HepG2 (cell line): ENCODE data around the gene ACSM5. TPM values are rescaled to one million over a fixed set of nuclear protein-coding genes. Genes with fewer than 3 reads are reported as not detected.

Experiments
- E2F2 ChIP-seq: sonication (generic); formaldehyde crosslinking; IDR thresholded peaks from 2 replicates; pipeline ENCODE4 v1.4.0; 2020; ENCODE audit warnings: missing genetic modification reagents, borderline replicate concordance
- IRX3 ChIP-seq: sonication (generic); formaldehyde crosslinking; IDR thresholded peaks from 2 replicates; pipeline ENCODE4 v1.8.1; 2023; ENCODE audit warnings: mild to moderate bottlenecking, low read depth, missing genetic modification reagents, borderline replicate concordance
- KLF13 ChIP-seq: sonication (generic); formaldehyde crosslinking; IDR thresholded peaks from 2 replicates; pipeline ENCODE4 v1.4.0; 2020; ENCODE audit warnings: mild to moderate bottlenecking, missing genetic modification reagents
- MBD4 ChIP-seq: IDR thresholded peaks from 2 replicates; pipeline ENCODE4 v1.6.1; 2012; ENCODE audit warnings: low read length, inconsistent platforms, borderline replicate concordance
- MTA3 ChIP-seq: sonication (generic); formaldehyde crosslinking; IDR thresholded peaks from 2 replicates; pipeline ENCODE4 v1.4.0; 2020; ENCODE audit warnings: missing genetic modification reagents
- NFYC ChIP-seq: IDR thresholded peaks from 2 replicates; pipeline ENCODE4 v1.6.1; 2016; ENCODE audit warnings: missing genetic modification reagents, missing compliant biosample characterization
- NR2F1 ChIP-seq, 2 experiments: fragments of 450-650 bp in 1 of 2; formaldehyde crosslinking in 1 of 2; IDR thresholded peaks; 2 replicates each; pipeline versions ENCODE4 v1.5.0 to v1.6.1; 2016 to 2020; ENCODE audit warnings: mild to moderate bottlenecking in 1 of 2, missing compliant biosample characterization in 1 of 2, missing genetic modification reagents in 1 of 2, moderate library complexity in 1 of 2
- SMC3 ChIP-seq: IDR thresholded peaks from 2 replicates; pipeline ENCODE4 v1.6.1; 2011; ENCODE audit warnings: low read length, improper control_type of control experiment
- TSC22D2 ChIP-seq: sonication (generic); formaldehyde crosslinking; IDR thresholded peaks from 2 replicates; pipeline ENCODE4 v1.5.1; 2020; ENCODE audit warnings: missing genetic modification reagents, mild to moderate bottlenecking, borderline replicate concordance
- ZFP90 ChIP-seq: sonication (generic); formaldehyde crosslinking; IDR thresholded peaks from 2 replicates; pipeline ENCODE4 v1.8.0; 2022; ENCODE audit warnings: missing genetic modification reagents, mild to moderate bottlenecking, inconsistent platforms, borderline replicate concordance
- ZGPAT ChIP-seq: IDR thresholded peaks from 2 replicates; pipeline ENCODE4 v1.6.1; 2016; ENCODE audit warnings: mild to moderate bottlenecking
- ZNF263 ChIP-seq: sonication (generic); formaldehyde crosslinking; IDR thresholded peaks from 2 replicates; pipeline ENCODE4 v1.4.0; 2020; ENCODE audit warnings: missing genetic modification reagents
- ZNF549 ChIP-seq: sonication (generic); formaldehyde crosslinking; IDR thresholded peaks from 2 replicates; pipeline ENCODE4 v1.5.0; 2020; ENCODE audit warnings: missing genetic modification reagents
- ZNF556 ChIP-seq: sonication (generic); formaldehyde crosslinking; IDR thresholded peaks from 2 replicates; pipeline ENCODE4 v1.4.0; 2020; ENCODE audit warnings: mild to moderate bottlenecking, missing genetic modification reagents, borderline replicate concordance
- ZNF800 ChIP-seq: sonication (generic); formaldehyde crosslinking; IDR thresholded peaks from 2 replicates; pipeline ENCODE4 v1.4.0; 2020; ENCODE audit warnings: missing genetic modification reagents
- ZNF839 ChIP-seq: sonication (generic); formaldehyde crosslinking; IDR thresholded peaks from 2 replicates; pipeline ENCODE4 v1.4.0; 2020; ENCODE audit warnings: missing genetic modification reagents, mild to moderate bottlenecking, borderline replicate concordance
- ZSCAN5A ChIP-seq: sonication (generic); formaldehyde crosslinking; IDR thresholded peaks from 2 replicates; pipeline ENCODE4 v1.8.0; 2022; ENCODE audit warnings: mild to moderate bottlenecking, missing genetic modification reagents, borderline replicate concordance
- polyA plus RNA-seq, 8 experiments: library from polyadenylated mRNA; depleted of rRNA in 3 of 8; stranded (reverse) in 7 of 8; unstranded in 1 of 8; fragments of >200 nt; fragmentation: Illumina TruSeq in 4 of 8; extraction: Trizol in 4 of 8; gene quantifications; 2 replicates each; pipeline versions ENCODE4 v1.2.1 to v1.2.3, GENCODE V29; 2011 to 2016; ENCODE audit warnings: low read depth in 4 of 8, missing spikeins in 1 of 8, mixed read lengths in 1 of 8; ENCODE audit not compliant: insufficient read depth in 1 of 8
- total RNA-seq, 5 experiments: library from RNA; depleted of rRNA; stranded (reverse); fragments of >200 nt; fragmentation: Illumina TruSeq; extraction: Trizol; gene quantifications; 2 replicates each; pipeline ENCODE4 v1.2.3, GENCODE V29; 2016; ENCODE audit warnings: low read depth in 1 of 5
- TF ChIP-seq, protein P1 (sequence below): IDR thresholded peaks from 2 replicates; pipeline ENCODE4 v1.6.1; 2018; ENCODE audit warnings: missing genetic modification reagents
- TF ChIP-seq, protein P2 (sequence below): sonication (generic); formaldehyde crosslinking; IDR thresholded peaks from 2 replicates; pipeline ENCODE4 v1.4.0; 2020; ENCODE audit warnings: mild to moderate bottlenecking, missing genetic modification reagents
- TF ChIP-seq, protein P3 (sequence below): sonication (generic); formaldehyde crosslinking; IDR thresholded peaks from 2 replicates; pipeline ENCODE4 v1.4.0; 2020; ENCODE audit warnings: missing genetic modification reagents, mild to moderate bottlenecking, borderline replicate concordance

The ACSM5 gene
- total and polyA plus RNA-seq, 2 of the 13 experiments (the other 11 are each of a cell fraction or from before 2014, with no cell fraction given), result 9.1 to 15.0 TPM

DNA sequence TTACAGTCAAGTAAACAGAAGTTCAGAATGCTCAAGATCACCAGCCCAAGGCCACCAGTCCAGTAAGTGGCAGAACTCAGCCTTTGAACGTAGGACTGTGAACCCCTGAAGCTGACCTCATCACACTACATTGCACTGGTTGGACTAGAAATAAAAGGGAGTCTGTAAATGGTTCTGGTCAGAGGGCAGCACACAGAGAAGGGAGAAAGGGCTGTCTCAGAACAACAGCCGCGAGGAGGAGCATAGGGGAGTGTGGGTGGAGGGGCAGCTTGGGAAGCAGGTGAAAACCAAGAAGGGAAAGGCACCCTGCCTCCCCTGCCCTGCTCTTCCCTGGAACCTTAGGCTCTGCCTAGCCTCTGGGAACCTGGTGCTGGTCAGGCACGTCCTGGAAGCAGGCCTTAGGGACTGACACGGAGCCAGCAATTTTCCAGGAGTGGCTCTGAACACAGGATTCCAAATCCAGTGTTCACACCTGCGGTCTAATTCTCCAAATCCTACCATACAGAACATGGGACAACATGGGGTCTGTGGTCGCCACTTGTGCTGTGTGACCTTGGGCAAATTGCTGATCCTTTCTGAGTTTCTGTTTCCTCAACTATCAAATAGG is 11.8 kb upstream of the ACSM5 start (continued):
- 0 out of 2 replicates have a peak, but pooled peaks have one; percentile 42 for TF ChIP-seq ZFP90
- TF ChIP-seq, protein P1, sequence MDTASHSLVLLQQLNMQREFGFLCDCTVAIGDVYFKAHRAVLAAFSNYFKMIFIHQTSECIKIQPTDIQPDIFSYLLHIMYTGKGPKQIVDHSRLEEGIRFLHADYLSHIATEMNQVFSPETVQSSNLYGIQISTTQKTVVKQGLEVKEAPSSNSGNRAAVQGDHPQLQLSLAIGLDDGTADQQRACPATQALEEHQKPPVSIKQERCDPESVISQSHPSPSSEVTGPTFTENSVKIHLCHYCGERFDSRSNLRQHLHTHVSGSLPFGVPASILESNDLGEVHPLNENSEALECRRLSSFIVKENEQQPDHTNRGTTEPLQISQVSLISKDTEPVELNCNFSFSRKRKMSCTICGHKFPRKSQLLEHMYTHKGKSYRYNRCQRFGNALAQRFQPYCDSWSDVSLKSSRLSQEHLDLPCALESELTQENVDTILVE (CRISPR knock-in tag), result 0 out of 2 replicates have a peak, but pooled peaks have one; percentile 38
- no peak for TF ChIP-seq SMC3
- TF ChIP-seq MTA3, result no peak
- TF ChIP-seq IRX3 (CRISPR knock-in tag), result no peak
- TF ChIP-seq NR2F1 (CRISPR knock-in tag; IDR thresholded peaks at IDR 0.05), result peak in 1 of 2 experiments; percentile 72; a peak in 3 of 4 replicates
- TF ChIP-seq ZNF800, result no peak
- no peak; the same call in 1 of the 2 replicates for TF ChIP-seq ZNF556 (CRISPR knock-in tag)
- no peak for TF ChIP-seq NFYC
- no peak for TF ChIP-seq TSC22D2 (CRISPR knock-in tag)
- no peak for TF ChIP-seq MBD4
- 0 out of 2 replicates have a peak, but pooled peaks have one; percentile 35 for TF ChIP-seq ZNF263
- no peak for TF ChIP-seq ZNF549 (CRISPR knock-in tag)
- TF ChIP-seq ZGPAT (CRISPR knock-in tag), result peak; percentile 52; the same call in 1 of the 2 replicates
- TF ChIP-seq E2F2, result no peak
- TF ChIP-seq KLF13, result no peak
- TF ChIP-seq ZNF839 (CRISPR knock-in tag), result no peak
- TF ChIP-seq, protein P2, sequence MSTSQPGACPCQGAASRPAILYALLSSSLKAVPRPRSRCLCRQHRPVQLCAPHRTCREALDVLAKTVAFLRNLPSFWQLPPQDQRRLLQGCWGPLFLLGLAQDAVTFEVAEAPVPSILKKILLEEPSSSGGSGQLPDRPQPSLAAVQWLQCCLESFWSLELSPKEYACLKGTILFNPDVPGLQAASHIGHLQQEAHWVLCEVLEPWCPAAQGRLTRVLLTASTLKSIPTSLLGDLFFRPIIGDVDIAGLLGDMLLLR (CRISPR knock-in tag), result no peak
- TF ChIP-seq, protein P3, sequence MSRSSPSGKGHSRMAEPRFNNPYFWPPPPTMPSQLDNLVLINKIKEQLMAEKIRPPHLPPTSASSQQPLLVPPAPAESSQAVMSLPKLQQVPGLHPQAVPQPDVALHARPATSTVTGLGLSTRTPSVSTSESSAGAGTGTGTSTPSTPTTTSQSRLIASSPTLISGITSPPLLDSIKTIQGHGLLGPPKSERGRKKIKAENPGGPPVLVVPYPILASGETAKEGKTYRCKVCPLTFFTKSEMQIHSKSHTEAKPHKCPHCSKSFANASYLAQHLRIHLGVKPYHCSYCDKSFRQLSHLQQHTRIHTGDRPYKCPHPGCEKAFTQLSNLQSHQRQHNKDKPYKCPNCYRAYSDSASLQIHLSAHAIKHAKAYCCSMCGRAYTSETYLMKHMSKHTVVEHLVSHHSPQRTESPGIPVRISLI (CRISPR knock-in tag), result no peak
- no peak for TF ChIP-seq ZSCAN5A (CRISPR knock-in tag)
